Measurements from ENCODE around the gene C1QTNF9B.
A peak's percentile ranks its signal among the peaks of the same experiment; 100 is the strongest.

Gene C1QTNF9B

DNA sequence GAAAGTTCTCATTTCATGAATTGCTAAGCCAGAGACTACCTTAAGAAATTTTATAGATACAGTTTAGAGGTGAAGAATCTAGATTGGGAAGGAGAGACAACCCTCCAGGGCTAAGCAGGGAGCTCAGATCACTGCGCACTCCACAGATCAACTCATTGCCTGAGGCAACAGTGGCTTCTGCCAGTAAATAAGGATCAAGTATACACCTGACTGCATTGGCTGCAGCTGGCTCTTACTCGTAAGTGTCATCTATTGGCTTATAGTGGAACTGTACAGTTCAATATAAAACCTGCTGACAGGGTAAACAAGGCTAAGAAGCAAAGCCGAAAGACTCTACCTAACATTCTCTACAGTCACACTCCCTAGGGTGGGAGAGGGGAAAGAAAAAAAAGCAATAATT is 18.0 kb upstream of the C1QTNF9B start:
- TF ChIP-seq CTCF (IDR thresholded peaks at IDR 0.05; ENCODE audit: low read depth, low read length) = no peak
- DNase-seq = peak; percentile 14
- H3K4me3 ChIP-seq (ENCODE audit: low read depth, low read length) = no peak overlapping the region
- no peaks in the 10 kb centered on the region for H3K36me3 ChIP-seq
- H3K9me3 ChIP-seq = no peaks in the 10 kb centered on the region
- peaks cover 41% of the 10 kb centered on the region for H3K27me3 ChIP-seq
- no peaks in the 10 kb centered on the region for H3K4me1 ChIP-seq

GRCh38 chr13:23912469-23912868 is 15.2 kb upstream of the C1QTNF9B start:
- Histone ChIP-seq H3K36me3 (no peaks in the 10 kb centered on the region), H3K9me3 (no peaks in the 10 kb centered on the region), H3K27me3 (peaks cover 31% of the 10 kb centered on the region), H3K4me3 (ENCODE audit: low read depth, low read length) (no peak overlapping the region), H3K4me1 (no peaks in the 10 kb centered on the region)
- no peak for TF ChIP-seq CTCF (IDR thresholded peaks at IDR 0.05; ENCODE audit: low read depth, low read length)
- no peak for DNase-seq

- Histone ChIP-seq H3K4me1 (no peaks in the 10 kb centered on the region), H3K27me3 (peaks cover 25% of the 10 kb centered on the region), H3K4me3 (ENCODE audit: low read depth, low read length) (no peak overlapping the region), H3K36me3 (no peaks in the 10 kb centered on the region), H3K9me3 (no peaks in the 10 kb centered on the region)
- no peak for TF ChIP-seq CTCF (IDR thresholded peaks at IDR 0.05; ENCODE audit: low read depth, low read length)
- no peak for DNase-seq
Observed at GRCh38 chr13:23909606-23910005, 12.3 kb upstream of the C1QTNF9B start.

DNA sequence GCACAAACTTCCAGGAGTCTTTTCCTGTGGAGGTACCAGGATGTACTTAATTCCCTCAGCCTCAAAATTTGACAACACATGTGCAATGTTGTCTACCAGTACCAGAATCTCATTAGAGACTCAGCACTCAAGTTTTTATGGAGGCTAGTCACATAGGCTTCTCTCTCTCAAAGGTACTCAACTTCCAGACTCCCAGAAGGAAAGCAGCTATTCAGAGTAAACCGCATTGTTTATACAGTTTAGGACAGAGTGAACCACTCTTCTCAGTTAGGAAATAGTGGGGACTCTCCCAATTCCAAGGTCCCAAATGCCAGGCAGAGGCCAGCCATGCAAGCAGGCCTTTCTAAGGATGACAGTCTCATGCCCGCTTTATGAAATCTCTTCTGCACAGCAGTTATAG is 8.5 kb upstream of the C1QTNF9B start:
- DNase-seq = no peak
- no peak overlapping the region for H3K4me3 ChIP-seq (ENCODE audit: low read depth, low read length)
- no peaks in the 10 kb centered on the region for H3K4me1 ChIP-seq
- H3K9me3 ChIP-seq = no peaks in the 10 kb centered on the region
- peaks cover 36% of the 10 kb centered on the region for H3K27me3 ChIP-seq
- no peaks in the 10 kb centered on the region for H3K36me3 ChIP-seq
- no peak for TF ChIP-seq CTCF (IDR thresholded peaks at IDR 0.05; ENCODE audit: low read depth, low read length)

DNA sequence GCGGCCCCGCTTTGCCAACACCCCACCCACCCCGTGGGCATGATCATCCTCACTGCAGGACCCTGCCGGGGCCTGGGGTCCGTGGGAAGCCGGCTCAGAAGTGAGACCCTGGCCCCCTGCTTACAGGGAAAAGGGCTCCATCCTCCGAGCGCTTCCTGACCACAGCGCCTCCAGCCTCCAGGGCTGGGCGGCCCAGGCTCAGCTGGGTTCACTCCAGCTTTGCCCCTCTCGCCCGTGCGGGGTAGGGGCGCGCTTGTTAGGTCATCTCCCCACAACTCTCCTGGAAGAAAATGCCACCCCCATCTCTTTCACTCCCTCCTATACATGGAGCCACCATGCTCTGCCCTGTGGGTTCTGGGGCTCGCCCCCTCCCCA is 6.6 kb upstream of the C1QTNF9B start:
- DNase-seq = no peak
- H3K4me3 ChIP-seq (ENCODE audit: low read depth, low read length) = no peak overlapping the region
- no peaks in the 10 kb centered on the region for H3K9me3 ChIP-seq
- no peaks in the 10 kb centered on the region for H3K36me3 ChIP-seq
- no peak for TF ChIP-seq CTCF (IDR thresholded peaks at IDR 0.05; ENCODE audit: low read depth, low read length)
- H3K4me1 ChIP-seq = no peaks in the 10 kb centered on the region
- peaks cover 28% of the 10 kb centered on the region for H3K27me3 ChIP-seq

DNA sequence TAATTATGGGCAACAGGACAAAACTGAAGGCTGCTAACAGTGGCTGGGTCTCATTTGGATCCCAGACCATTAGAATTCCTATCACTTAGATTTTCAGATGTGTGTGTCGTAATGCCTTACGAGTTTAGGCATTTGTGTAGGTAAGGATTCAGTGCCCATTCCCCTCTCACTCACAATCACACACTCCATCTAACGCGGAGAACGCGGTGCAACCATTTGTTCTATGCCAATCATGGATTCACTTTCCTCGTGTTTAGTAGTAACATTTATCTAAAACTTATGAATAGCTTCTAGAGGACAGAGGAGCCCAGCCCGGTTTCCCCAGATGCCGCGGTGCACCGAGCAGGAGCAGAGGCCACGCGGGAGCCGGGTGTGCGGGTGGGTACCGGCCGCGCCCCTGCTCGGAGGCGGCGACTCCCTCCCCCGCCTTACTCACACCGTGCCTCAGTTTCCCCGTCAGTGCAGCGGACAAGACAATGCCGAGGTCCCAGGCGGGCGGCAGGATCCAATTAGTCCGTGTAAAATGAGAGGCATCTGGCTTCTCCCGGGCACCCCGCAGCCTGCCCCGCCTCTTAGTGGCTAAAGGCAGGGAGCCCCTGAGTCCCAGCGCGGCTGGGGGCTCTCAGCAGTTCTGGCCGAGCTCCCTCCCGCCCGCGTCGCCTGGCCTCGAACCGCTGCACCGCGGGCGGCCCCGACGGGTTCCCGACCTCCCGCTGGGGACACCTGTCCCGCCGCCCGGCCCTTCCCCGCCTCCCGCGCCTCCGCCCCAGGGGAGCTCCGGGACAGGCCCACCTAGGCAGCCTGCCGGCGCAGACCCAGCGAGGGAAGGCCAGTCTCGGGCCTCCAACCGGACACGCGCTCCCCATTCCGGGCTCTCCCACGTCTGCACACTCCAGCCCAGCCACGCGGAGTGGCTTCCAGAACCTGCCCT is 5.9 kb upstream of the C1QTNF9B start:
- Histone ChIP-seq H3K4me3 (ENCODE audit: low read depth, low read length) (no peak overlapping the region), H3K4me1 (no peaks in the 10 kb centered on the region), H3K9me3 (no peaks in the 10 kb centered on the region), H3K36me3 (no peaks in the 10 kb centered on the region), H3K27me3 (peaks cover 28% of the 10 kb centered on the region)
- peak; percentile 11 for DNase-seq
- no peak for TF ChIP-seq CTCF (IDR thresholded peaks at IDR 0.05; ENCODE audit: low read depth, low read length)
